B cell (primary cell): ENCODE data around the gene POLRMT. TPM values are rescaled to one million over a fixed set of nuclear protein-coding genes. Genes with fewer than 3 reads are reported as not detected.
A peak's percentile ranks its signal among the peaks of the same experiment; 100 is the strongest.

Source experiments
- ATAC-seq: fragments of 200-7000 bp; cut with Tn5 transposase; one replicate; pipeline ENCODE4 v1.10.0; 2021; ENCODE audit warnings: low read depth, mild to moderate bottlenecking, moderate number of reproducible peaks, moderate library complexity
- CTCF ChIA-PET: fragments of 350-600 bp; sonication (Branson Sonifier 250); formaldehyde crosslinking; loops from one replicate; lab custom pipeline; 2021; ENCODE audit warnings: antibody characterized with exemption, inconsistent platforms; lab: Charles Lee
- POLR2A ChIA-PET: fragments of 350-600 bp; sonication (Branson Sonifier 250); formaldehyde crosslinking; loops from one replicate; lab custom pipeline; 2021; ENCODE audit warnings: antibody characterized with exemption; lab: Charles Lee
- DNase-seq: peaks from one replicate; pipeline ENCODE4 v3.0.0; 2013
- H2AFZ ChIP-seq: 2 replicates; pipeline ENCODE4 v1.6.1; 2012; ENCODE audit warnings: mild to moderate bottlenecking, low read depth, low read length; ENCODE audit not compliant: insufficient read depth, poor library complexity, severe bottlenecking
- H3K27ac ChIP-seq, 2 donors: 1 replicate in 1 of 2; 2 replicates in 1 of 2; pipeline ENCODE4 v1.5.1; 2012 to 2013; ENCODE audit warnings: low read length in 2 of 2, mild to moderate bottlenecking in 2 of 2, moderate library complexity in 1 of 2
- H3K27me3 ChIP-seq, 4 experiments: fragments of 200-600 bp in 1 of 4; sonication (generic) in 1 of 4; replicated peaks in 1 of 4; 1 replicate in 2 of 4; 2 replicates in 2 of 4; pipeline versions ENCODE4 v1.6.1 to v1.7.0; 2013 to 2016; ENCODE audit warnings: low read length in 3 of 4, mild to moderate bottlenecking in 2 of 4, mixed read lengths in 1 of 4, moderate library complexity in 1 of 4; ENCODE audit not compliant: insufficient read depth in 4 of 4, control insufficient read depth in 3 of 4; ENCODE audit errors: control extremely low read depth in 1 of 4
- H3K36me3 ChIP-seq, 2 experiments: replicated peaks in 1 of 2; 1 replicate in 1 of 2; 2 replicates in 1 of 2; pipeline versions ENCODE4 v1.6.1 to v1.7.1; 2013; ENCODE audit warnings: low read length in 1 of 2; ENCODE audit not compliant: insufficient read depth in 2 of 2, control insufficient read depth in 1 of 2; ENCODE audit errors: control extremely low read depth in 1 of 2, extremely low read depth in 1 of 2
- H3K4me1 ChIP-seq, 2 donors: fragments of 200-600 bp in 1 of 2; sonication (generic) in 1 of 2; 1 replicate in 1 of 2; 2 replicates in 1 of 2; pipeline versions ENCODE4 v1.5.1 to v1.6.1; 2013 to 2017; ENCODE audit warnings: low read length in 2 of 2; ENCODE audit not compliant: control insufficient read depth in 2 of 2, insufficient read depth in 2 of 2
- H3K4me2 ChIP-seq: replicated peaks from 2 replicates; pipeline ENCODE3; 2012; ENCODE audit warnings: mild to moderate bottlenecking, low read depth, low read length; ENCODE audit not compliant: poor library complexity, severe bottlenecking
- H3K4me3 ChIP-seq, 5 experiments: fragments of 200-600 bp in 1 of 5; sonication (generic) in 1 of 5; 1 replicate in 3 of 5; 2 replicates in 2 of 5; pipeline versions ENCODE4 v1.5.1 to v1.7.0; 2011 to 2016; ENCODE audit warnings: low read length in 4 of 5, mild to moderate bottlenecking in 4 of 5, low read depth in 2 of 5, control low read depth in 1 of 5, moderate library complexity in 1 of 5; ENCODE audit not compliant: insufficient read depth in 1 of 5; ENCODE audit errors: control extremely low read depth in 1 of 5, extremely low read depth in 1 of 5
- H3K79me2 ChIP-seq: fragments of 200-600 bp; sonication (generic); one replicate; pipeline ENCODE4 v1.6.0; 2016; ENCODE audit warnings: low read length; ENCODE audit not compliant: control insufficient read depth, insufficient read depth
- H3K9ac ChIP-seq: fragments of 200-600 bp; sonication (generic); 2 replicates; pipeline ENCODE4 v1.6.1; 2017; ENCODE audit warnings: mild to moderate bottlenecking, low read length, moderate library complexity
- H3K9me3 ChIP-seq, 3 donors: one replicate each; pipeline versions ENCODE4 v1.6.1 to v1.7.1; 2013; ENCODE audit warnings: low read length in 2 of 3; ENCODE audit not compliant: control insufficient read depth in 2 of 3, insufficient read depth in 1 of 3; ENCODE audit errors: control extremely low read depth in 1 of 3
- H4K20me1 ChIP-seq: 2 replicates; pipeline ENCODE4 v1.6.0; 2012; ENCODE audit warnings: mild to moderate bottlenecking, low read length; ENCODE audit not compliant: insufficient read depth, control insufficient read depth, poor library complexity, severe bottlenecking
- H3K27ac Mint-ChIP-seq: one replicate; pipeline ENCODE4 v1.8.0; 2021; ENCODE audit warnings: mixed read lengths
- H3K27me3 Mint-ChIP-seq: one replicate; pipeline ENCODE4 v1.8.0; 2021; ENCODE audit warnings: mixed read lengths
- H3K4me1 Mint-ChIP-seq: one replicate; pipeline ENCODE4 v1.8.0; 2021; ENCODE audit warnings: mixed read lengths
- H3K4me3 Mint-ChIP-seq: one replicate; pipeline ENCODE4 v1.8.0; 2021; ENCODE audit warnings: mixed read lengths
- H3K9me3 Mint-ChIP-seq: one replicate; pipeline ENCODE4 v1.8.0; 2022; ENCODE audit warnings: mixed read lengths; ENCODE audit not compliant: insufficient read depth
- EZH2 ChIP-seq: IDR thresholded peaks from 2 replicates; pipeline ENCODE4 v1.6.1; 2012; ENCODE audit warnings: borderline replicate concordance, low read depth, mild to moderate bottlenecking, moderate library complexity, low read length; ENCODE audit not compliant: insufficient read depth, poor library complexity, severe bottlenecking
- WGBS: methylation state at CpG from one replicate; pipeline ENCODE4 v1.1.5; 2013; ENCODE audit warnings: missing lambda C conversion rate; ENCODE audit not compliant: insufficient coverage; 5-methylcytosine and 5-hydroxymethylcytosine counted together
- intact Hi-C: fragments of 100-400 bp; cut with micrococcal nuclease; formaldehyde crosslinking; loops from one replicate; pipeline ENCODE4 v1.10.0; 2022
- polyA plus RNA-seq: library from polyadenylated mRNA; depleted of rRNA; stranded (reverse); fragments of >200 nt; gene quantifications from 2 replicates; pipeline ENCODE4 v1.2.3, GENCODE V29; 2012
- total RNA-seq, 2 donors: library from RNA; stranded (reverse); fragments of 120-200 nt in 1 of 2; gene quantifications; 1 replicate in 1 of 2; 2 replicates in 1 of 2; pipeline versions ENCODE4 v1.2.3 to v1.2.4, GENCODE V29; 2013 to 2022
- TF ChIP-seq, protein P1 (sequence below): fragments of 200-600 bp; IDR thresholded peaks from one replicate; pipeline ENCODE4 v1.8.0; 2022; ENCODE audit warnings: antibody characterized with exemption, mild to moderate bottlenecking

The POLRMT gene
- total and polyA plus RNA-seq, 2 donors (not counting 1 experiment from before 2014, with no cell fraction given), result 77.8 to 98.0 TPM

DNA sequence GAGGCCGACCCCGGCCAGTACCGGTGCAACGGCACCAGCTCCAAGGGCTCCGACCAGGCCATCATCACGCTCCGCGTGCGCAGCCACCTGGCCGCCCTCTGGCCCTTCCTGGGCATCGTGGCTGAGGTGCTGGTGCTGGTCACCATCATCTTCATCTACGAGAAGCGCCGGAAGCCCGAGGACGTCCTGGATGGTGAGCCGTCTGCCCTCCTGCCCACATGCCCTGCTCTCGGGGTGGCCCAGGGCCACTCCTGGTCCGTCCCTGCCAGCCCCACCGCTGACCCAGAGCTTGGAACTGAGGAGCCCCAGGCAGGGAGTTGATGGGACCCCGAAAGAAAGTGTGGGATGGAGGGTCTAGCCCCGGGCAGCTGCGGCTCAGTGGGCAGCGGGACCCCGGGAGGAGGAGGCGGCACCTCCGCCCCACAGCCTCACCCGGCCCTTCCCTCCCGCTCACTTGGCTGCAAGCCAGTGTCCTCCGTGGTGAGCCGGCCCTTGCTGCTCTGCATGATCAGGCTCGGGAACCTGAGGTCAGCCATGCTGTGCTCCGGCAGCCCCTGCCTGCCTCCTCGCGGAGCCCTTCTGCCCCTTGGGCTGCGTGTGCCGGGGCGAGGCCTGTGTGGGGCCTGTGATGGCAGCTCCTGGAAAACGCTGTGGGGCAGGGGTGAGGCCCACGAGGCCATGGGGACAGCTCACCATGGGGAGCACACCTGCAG is 51.8 kb downstream of the POLRMT start:
- CTCF ChIA-PET, result interaction anchor here (4.2 kb wide), 1 partner anchor 152 kb away, joined by 39 read pairs; no protein-coding TSS in a partner anchor
- no peak overlapping the region for H3K27ac Mint-ChIP-seq
- POLR2A ChIA-PET, result interaction anchor here (0.7 kb wide), 1 partner anchor 133 kb away, joined by 6 read pairs; no protein-coding TSS in a partner anchor

More for the DNA sequence above, 51.8 kb downstream of the POLRMT start:
- Histone ChIP-seq H3K4me1 (no peaks in the 10 kb centered on the region), H3K9me3 (no peaks in the 10 kb centered on the region), H3K79me2 (peaks cover 35% of the 10 kb centered on the region), H4K20me1 (peaks cover 69% of the 10 kb centered on the region), H3K9ac (no peak overlapping the region), H3K27ac (no peak overlapping the region), H3K27me3 (peaks cover 0 to 9% (median 3%) of the 10 kb centered on the region in 4 experiments), H3K4me2 (no peak overlapping the region), H3K4me3 (no peak overlapping the region), H2AFZ (no peak overlapping the region), H3K36me3 (peaks cover 0 to 33% of the 10 kb centered on the region in 2 experiments)
- Mint-ChIP-seq H3K9me3 (no peaks in the 10 kb centered on the region), H3K4me3 (no peak overlapping the region), H3K27me3 (peaks cover 3% of the 10 kb centered on the region), H3K4me1 (peaks cover 2% of the 10 kb centered on the region)
- peak; percentile 17 for DNase-seq
- no peak for ATAC-seq
- intact Hi-C loops, result no loop called here
- 97% methylated on average over 40 of the region's 40 CpGs for WGBS
- no peak for TF ChIP-seq EZH2
- TF ChIP-seq, protein P1, sequence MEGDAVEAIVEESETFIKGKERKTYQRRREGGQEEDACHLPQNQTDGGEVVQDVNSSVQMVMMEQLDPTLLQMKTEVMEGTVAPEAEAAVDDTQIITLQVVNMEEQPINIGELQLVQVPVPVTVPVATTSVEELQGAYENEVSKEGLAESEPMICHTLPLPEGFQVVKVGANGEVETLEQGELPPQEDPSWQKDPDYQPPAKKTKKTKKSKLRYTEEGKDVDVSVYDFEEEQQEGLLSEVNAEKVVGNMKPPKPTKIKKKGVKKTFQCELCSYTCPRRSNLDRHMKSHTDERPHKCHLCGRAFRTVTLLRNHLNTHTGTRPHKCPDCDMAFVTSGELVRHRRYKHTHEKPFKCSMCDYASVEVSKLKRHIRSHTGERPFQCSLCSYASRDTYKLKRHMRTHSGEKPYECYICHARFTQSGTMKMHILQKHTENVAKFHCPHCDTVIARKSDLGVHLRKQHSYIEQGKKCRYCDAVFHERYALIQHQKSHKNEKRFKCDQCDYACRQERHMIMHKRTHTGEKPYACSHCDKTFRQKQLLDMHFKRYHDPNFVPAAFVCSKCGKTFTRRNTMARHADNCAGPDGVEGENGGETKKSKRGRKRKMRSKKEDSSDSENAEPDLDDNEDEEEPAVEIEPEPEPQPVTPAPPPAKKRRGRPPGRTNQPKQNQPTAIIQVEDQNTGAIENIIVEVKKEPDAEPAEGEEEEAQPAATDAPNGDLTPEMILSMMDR, result no peak
